ENCODE results near the gene HELB. TPM values are rescaled to one million over a fixed set of nuclear protein-coding genes. Genes with fewer than 3 reads are reported as not detected.
A peak's percentile ranks its signal among the peaks of the same experiment; 100 is the strongest.

HELB gene
- 0.99 and 1.5 TPM in 2 replicates for total RNA-seq
- 0.45 TPM for polyA plus RNA-seq (2012)

DNA sequence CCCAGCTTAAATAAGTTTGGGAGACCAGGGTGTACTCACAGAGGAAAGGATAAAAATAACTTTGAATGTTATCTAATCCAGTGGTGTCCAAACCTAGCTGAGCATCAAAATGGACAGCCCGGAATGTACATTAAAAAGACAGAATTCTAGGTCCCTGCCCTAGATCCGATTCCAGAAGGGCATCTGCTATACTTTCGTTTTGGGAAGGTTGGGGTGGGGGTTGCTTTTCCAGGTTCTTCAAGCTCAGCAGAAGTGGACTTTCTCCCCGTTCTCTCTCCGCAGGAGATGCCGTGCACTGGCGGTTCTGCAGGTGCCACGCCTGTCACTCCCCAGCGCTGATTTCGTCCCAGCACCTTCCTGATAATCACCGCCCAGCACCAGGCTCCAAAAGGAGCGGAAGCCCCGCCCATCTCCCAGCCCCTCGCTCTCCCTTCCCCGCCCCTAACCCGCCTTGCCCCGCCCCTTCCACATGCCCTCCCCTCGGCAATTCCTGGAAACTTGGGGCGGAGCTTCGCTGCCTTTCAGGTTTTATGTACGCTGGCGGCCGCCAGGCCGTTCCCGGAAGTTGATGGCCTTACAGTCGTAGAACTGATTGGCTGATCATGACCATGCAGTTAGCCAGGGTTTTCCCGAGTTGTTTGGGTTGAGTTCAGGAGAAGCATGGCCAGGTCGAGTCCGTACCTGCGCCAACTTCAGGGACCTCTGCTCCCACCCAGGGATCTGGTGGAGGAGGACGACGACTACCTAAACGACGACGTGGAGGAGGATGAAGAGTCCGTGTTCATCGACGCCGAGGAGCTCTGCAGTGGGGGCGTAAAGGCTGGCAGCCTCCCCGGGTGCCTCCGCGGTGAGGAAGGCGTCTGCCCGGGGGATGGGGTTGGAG is at the start of gene HELB:
HELB (plus strand) TSS at position 550 of the 883 bp plus-strand sequence; CDS start at position 661, 111 bp downstream.
- DNase-seq (ENCODE audit: low read depth), result peak; percentile 96

DNA sequence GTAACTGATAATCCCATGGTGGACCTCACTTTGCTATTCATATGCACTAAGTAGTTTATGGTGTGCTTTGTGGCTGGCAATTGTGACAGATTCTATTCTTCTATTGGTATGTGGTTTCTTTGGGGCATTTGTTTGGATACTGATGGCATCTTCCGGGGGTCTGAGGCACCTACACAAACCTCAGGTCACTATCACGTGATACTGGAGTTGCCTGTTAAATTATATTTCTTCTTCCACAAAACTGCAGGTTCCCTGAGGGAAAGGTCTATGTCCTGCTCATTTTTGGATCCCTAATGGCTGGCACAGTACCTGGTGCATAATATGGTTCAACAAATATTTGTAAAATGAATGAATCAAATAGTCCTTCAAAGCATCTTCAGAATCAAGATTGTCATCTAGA is 49.5 kb upstream of the HELB start:
- DNase-seq (ENCODE audit: low read depth), result no peak

DNA sequence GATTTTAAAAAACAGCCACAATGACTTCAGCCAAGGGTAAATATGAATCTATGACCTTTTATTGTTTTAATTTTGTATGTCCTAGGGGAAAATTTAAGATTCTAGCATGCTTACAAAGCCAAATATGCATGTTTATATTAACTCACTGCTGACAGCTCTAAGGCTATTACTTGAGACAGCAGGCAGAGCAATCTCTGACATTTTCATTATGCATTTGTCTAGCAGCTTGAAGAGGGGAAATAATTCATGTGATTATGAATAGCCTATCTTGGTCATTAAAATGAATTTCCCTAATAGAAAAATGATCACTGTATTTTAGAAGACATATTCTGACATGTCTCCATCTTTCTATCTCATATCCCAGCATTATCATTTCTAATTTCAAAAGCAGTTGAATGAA is 46.6 kb upstream of the HELB start:
- no peak for DNase-seq (ENCODE audit: low read depth)

DNA sequence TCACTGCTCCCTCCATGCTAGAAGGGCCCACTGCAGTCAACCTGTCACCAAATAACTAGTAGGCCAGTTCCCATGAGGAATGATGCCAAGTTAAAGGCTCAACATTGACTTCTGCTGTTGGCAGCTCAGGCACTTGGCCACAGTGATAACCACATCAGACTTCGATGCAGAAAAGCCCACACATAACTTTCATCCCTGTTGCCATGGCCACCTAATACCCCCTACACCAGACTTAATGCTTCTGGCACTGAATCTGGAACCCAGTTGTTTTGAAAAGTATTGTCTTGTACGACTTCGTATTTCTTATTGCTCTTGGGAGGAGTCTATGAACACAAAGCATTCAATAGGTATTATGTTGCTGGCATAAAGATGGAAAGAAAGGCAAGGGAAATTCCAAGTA is 44.3 kb upstream of the HELB start:
- DNase-seq (ENCODE audit: low read depth), result peak; percentile 18

DNA sequence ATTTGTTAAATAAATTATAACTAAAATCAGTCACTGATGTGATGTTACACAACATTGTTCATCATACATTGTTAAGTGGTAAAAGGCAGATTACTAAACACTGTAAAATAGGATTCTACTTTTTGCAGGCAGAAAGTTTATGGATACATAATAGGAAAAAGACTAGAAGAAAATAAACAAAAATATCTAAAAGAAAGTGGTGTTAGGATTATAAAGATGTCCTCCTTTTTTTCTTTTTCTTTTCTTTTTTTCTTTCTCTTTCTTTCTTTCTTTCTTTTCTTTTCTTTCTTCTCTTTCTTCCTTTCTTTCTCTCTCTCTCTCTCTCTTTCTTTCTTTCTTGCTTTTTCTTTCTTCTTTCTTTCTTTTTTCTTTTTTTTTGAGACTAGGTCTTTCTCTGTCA is 39.6 kb upstream of the HELB start:
- no peak for DNase-seq (ENCODE audit: low read depth)

DNA sequence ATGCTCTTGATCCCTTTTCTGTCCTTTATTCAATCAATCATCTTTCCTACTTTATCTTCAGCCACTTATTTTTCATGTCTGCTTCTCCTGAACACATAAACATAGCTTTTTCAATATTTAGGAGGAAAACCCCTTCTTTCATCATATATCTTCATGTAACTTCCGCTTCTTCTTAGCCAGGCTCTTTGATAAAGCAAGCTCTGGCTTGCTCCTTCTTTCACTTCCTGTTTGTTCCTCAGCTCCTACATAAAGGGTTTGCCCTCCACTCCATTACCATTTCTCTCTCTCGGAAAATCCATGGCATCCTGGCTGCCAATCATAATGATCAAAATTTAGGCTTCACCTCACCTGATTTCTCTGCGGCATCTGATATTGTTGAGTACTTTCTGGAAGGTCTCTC is 33.7 kb upstream of the HELB start:
- DNase-seq (ENCODE audit: low read depth), result no peak

DNA sequence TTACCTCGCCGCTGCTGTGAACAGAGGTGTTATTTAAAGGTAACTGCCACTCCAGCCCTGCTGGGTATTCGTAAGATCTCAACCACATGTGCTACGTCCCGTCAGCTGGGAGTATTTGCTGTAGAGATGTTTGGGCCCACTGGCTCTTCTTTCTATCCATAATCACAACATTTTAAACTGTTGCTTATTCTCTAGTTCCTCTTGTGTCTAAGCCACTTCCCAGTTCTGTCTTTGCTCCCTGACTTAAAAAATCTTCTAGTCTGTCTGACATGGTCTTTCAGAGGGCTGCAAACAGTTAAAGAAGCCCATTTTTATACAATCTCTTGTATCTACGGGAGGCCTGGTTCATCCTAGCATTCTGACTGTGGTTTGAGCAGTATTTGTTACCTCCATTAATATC is 33.2 kb upstream of the HELB start:
- no peak for DNase-seq (ENCODE audit: low read depth)

DNA sequence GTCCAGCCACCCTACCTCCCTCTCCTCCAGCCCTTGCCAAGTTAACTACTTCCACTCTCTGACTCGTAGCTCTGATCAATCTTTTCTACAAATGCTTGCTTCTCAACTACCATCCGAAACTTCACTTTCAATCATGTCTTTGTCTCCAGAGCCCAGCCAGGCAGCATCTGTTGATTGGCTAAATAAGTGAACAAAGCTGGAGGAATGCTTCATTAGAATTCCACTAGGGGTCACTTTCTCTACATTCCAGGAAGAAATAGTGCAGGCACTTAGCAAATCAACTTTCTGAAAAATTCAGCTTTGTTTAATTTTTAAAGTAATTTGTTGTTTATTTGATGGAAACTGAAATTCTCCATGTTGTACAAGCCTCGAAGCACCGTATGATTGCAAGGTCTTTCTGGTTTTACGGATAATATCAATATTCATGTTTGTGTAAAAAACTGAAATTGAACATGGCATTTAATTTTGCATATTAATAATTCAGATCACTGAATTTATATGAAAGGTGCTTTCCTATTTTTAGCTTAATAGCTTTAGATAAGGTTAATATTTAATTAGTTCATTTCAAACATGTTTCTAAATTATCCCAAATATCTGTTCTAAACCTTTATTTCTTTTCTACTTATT is 32.4 kb upstream of the HELB start:
- peak; percentile 51 for DNase-seq (ENCODE audit: low read depth)

DNA sequence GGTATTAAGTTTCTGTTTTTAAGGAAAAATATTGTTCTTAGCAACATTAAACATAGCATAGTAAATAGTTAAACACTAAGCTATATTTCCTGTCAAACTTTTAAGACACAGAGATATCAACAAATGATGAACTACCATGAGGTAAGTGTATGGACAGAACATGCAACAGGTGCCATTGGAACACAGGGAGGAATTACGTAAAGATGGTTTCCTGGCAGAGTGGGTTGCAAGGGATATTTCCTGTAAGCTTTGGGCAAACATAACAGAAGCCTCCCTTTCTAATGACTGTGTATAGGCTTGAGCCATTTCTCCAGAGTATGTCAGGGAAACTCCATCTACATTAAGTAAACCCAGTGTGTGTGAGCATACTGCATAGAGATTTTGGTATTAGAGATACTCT is 31.7 kb upstream of the HELB start:
- no peak for DNase-seq (ENCODE audit: low read depth)

DNA sequence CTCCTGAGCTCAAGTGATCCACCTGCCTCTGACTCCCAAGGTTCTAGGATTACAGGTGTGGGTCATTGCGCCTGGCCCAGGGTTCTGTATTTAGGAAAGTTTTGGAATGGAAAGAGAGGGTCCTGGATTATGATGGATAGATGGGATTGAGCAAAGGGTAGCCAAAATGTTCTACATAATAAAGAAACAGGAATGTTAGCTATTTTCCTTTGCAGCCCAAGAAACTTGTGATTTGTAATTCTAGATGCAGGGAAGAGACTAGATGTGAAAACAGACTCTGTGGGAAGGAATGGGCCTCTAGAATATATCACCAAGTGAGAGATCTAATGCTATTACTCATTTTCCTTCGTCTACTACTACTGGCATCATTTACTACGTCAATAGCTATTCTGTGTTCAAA is 29.6 kb upstream of the HELB start:
- no peak for DNase-seq (ENCODE audit: low read depth)

DNA sequence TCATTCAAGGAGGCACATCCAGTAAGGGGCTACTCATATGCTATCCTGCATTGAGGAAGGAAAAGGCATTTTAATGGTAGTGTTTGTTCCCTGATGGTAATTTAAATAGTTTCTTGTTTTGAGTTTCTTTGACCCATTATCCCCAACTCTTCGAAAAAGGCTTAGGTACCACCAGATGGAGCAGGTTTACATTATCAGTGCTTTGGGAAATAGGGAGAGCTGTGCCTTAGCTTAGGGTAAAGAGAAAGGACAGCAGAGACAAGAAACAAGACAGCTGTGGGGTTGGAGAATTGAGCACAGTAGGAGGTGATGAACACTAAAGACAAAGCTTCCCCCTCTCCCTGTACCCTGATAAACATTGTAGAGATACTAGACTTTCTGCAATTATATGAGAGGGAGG is 29.1 kb upstream of the HELB start:
- DNase-seq (ENCODE audit: low read depth), result no peak

DNA sequence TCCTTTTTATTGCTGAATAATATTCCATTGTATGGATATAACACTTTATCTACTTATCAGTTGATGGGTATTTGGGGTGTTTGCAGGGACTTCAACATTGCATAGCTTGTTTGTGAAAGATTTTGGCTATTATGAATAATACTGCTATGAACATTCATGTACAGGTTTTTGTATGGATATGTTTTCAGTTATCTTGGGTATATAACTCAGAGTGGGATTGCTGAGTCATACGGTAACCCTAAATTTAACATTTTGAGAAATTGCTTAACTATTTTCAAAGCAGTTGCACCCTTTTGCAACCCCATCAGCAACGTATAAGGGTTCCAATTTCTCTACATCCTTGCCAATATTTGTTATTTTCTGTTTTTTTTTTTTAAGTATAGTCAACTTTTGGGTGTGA is 27.3 kb upstream of the HELB start:
- no peak for DNase-seq (ENCODE audit: low read depth)

DNA sequence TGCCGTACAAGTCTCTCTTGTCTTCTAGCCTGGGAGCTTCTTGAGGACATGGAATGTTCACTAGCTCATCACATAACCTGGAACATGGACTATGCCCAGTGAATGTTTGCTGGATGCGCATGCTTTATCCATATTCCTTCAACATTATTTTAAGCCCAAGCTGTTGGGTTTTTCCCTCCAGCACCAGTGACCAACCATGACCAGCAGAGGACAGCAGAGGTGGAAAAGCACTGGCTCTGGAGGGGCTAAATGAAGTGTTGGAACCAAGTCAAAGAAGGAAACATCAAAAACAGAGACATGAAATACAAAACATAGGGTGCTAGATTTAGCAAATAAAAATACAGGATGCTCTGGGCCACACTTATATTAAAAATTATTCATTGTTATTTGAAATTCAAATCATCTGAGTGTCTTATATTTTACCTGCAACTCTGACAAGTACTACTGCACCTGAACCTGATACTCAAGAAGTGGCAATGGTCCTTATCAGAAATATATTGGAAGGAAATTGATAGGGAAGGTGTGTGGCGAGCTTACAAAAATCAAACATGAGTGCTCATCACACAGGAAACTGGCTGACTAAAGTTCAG is 23.1 kb upstream of the HELB start:
- peak; percentile 29 for DNase-seq (ENCODE audit: low read depth)

DNA sequence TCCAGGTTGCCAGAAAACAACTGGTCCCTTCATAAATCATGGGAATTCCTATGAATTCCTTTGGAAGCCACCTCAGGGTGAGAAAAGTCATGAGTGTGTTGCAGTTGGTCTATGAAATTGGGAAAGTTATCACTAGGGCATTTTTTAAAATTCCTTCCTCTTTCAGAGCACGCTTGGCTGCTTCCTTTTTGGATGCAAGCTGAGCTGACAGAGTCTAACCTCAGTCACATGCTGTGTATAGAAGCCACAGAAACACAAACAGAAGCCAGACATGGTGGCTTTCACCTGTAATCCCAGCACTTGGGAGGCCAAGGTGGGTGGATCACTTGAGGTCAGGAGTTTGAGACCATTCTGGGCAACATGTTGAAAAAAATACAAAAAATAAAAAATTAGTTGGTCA is 21.7 kb upstream of the HELB start:
- no peak for DNase-seq (ENCODE audit: low read depth)

DNA sequence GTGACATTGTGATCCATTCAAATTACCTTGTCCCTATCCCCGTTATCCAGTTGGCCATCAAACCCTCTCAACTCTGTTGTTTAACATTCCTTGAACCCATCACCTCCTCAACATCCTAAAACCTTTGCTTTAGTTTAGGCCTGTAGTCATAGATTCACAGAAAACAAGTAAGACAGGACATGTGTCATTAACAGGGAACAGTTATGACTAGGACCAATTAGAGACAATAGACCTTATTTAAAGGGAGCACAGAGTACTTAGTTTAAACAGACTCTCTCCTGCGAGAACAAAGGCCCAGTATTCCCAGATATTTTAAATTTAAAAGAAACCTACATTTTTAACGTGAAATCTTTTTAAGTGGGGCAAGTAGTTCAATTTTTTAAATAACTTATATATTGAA is 20.0 kb upstream of the HELB start:
- DNase-seq (ENCODE audit: low read depth), result no peak

DNA sequence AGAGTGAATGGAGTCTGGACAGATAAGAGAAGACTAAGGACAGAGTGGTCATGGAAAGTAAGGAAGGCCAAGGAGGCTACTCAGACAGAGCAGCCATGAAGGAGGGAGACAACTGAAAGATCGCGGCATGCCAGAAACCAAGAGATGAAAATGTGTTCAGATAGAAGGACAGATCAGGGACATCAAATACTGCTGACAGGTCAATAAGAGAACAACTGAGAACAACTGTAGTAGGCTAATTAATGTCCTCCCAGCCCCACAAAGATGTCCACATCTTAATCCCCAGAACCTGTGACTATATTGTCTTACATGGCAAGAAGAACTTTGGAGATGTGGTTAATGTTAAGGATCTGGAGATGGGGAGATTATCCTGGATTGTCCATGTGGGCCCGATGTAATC is 15.0 kb upstream of the HELB start:
- DNase-seq (ENCODE audit: low read depth), result no peak

DNA sequence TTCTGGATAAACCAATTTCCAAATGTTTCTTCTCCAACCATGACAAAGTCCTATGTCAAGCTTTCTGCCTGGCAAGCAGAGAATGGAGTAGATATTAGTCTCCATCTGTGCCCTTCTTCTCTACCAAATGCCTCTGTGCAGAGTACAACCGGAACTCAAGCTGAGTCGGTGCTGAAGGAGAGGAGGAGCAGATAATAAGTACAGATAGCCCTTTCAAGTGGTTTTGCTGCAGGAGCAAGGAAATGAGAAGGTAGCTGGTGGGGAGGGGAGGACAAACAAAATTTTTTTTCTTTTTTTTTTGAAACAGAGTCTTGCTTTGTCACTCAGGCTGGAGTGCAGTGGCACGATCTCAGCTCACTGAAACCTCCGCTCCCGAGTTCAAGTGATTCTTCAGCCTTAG is 14.2 kb upstream of the HELB start:
- no peak for DNase-seq (ENCODE audit: low read depth)

DNA sequence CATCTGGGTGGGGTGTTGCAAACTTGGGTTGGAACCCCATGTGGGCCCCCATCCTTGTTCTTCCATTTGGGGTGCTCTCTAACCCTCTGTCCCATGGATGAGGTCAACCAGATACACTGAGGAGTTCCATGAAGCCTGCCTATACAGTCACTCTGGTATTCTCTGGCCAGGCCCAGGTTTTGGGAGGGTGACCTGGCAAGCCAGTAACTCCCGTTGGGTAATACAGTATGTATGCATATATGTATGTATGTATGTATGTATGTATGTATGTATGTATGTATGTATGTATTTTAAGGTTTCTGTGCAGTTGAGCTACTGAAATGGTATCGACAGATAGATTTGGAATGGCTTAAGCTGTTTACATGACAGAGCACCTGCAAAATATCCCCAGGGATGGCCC is 12.8 kb upstream of the HELB start:
- DNase-seq (ENCODE audit: low read depth), result no peak

DNA sequence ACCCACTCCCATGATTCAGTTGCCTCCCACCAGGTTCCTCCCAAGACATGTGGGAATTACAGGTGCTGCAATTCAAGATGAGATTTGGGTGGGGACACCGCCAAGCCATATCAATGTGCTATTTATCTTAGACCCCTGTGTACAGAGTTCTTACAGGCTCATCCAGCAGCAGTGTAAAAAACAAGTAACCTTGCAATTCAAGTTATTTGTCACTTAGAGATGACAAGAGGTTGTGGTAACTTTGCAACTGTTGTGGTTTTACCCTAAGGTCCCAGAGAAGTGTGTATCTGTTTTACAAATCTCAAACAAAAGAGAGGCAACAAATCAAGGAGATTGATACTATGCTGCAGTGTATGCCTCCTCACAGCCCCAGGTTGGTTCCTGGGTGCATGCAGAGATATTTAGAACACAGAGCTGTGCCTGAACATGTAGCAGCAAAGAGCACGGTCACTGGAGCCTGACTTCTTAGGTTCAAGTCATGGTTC is 11.5 kb upstream of the HELB start:
- peak; percentile 12 for DNase-seq (ENCODE audit: low read depth)

DNA sequence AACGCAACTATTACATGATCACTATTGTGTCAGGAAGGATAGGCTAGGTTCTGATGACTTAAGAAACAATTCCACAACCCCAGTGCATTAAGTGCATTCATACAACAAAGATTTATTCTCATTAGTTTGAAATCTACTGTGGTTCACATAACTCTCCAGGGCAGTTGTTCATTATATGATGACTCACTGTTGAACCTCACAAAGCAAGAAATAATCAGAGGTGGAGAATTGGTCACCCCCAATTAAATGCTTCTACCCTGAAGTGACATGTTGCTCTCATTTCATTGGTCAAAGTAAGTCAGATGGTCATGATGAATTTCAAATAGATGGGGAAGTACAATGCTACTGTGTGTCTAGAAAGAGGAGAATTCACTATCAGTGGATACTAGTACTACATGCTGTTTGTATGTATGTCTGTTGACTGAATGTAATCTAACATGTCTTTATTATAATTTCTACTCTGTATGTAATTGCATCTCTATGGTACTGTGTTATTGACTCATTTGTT is 6.1 kb upstream of the HELB start:
- DNase-seq (ENCODE audit: low read depth), result no peak

DNA sequence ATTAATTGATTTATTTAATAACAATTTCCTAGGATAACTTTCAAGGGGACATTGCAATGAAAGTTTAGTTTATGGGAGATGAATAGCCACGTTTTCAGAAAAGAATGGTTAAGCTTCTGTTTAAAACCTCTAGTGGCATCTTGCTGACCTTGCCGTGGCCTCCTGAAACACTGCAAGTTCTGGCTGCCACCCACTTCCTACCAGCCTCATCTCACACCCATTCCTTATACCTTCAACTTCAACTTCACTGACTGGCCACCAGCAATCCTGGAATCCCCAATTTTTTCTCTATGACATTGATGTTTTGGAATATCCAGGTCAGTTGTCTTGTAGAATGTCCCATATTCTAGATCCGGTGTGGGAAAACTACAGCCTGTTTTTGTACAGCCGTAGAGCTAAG is 5.2 kb upstream of the HELB start:
- DNase-seq (ENCODE audit: low read depth), result no peak

DNA sequence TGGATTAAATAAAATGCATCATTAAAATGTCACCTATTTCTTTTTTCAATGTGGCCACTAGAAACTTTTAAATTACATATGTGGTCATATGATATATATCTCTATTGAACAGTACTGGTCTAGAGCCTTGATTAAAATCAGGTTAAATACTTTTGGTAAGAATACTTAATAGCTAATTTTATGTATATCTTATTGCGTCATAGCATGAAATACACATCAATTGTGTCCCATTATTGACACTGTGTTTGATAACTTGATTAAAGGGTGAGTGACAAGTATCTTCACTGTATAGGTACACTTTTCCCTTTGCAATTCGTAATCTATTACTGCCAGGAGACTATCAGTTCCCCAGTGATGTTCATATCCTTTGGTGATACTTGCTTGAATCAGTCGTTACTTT is 4.4 kb upstream of the HELB start:
- no peak for DNase-seq (ENCODE audit: low read depth)

Measured in myocyte (in vitro differentiated cells).